Activated CD4-positive, alpha-beta T cell treated with anti-CD3 and anti-CD28 coated beads, Interleukin-2, amount 10 ng/mL, durations not matched to agents 7 days and 5 days (primary cell): Measurements from ENCODE around the gene USP25. TPM values are rescaled to one million over a fixed set of nuclear protein-coding genes. Genes with fewer than 3 reads are reported as not detected.

Experiments
- CTCF ChIA-PET: fragments of 350-600 bp; sonication (Branson Sonifier 250); formaldehyde crosslinking; loops from one replicate; lab custom pipeline; 2021; ENCODE audit warnings: antibody characterized with exemption; lab: Charles Lee
- POLR2A ChIA-PET: fragments of 350-600 bp; sonication (Branson Sonifier 250); formaldehyde crosslinking; loops from one replicate; lab custom pipeline; 2021; ENCODE audit warnings: antibody characterized with exemption; lab: Charles Lee
- DNase-seq: peaks from one replicate; pipeline ENCODE4 v3.0.0-alpha.2; 2020
- H3K27ac Mint-ChIP-seq: one replicate; pipeline ENCODE4 v1.8.0; 2021; ENCODE audit warnings: mild to moderate bottlenecking, moderate library complexity, mixed read lengths
- H3K27me3 Mint-ChIP-seq: one replicate; pipeline ENCODE4 v1.8.0; 2021; ENCODE audit warnings: mixed read lengths
- H3K36me3 Mint-ChIP-seq: one replicate; pipeline ENCODE4 v1.8.0; 2021; ENCODE audit warnings: low read depth, mixed read lengths
- H3K4me1 Mint-ChIP-seq: one replicate; pipeline ENCODE4 v1.8.0; 2021; ENCODE audit warnings: mixed read lengths
- H3K4me3 Mint-ChIP-seq: one replicate; pipeline ENCODE4 v1.8.0; 2021; ENCODE audit warnings: mild to moderate bottlenecking, moderate library complexity, mixed read lengths
- H3K9me3 Mint-ChIP-seq: one replicate; pipeline ENCODE4 v1.8.0; 2021; ENCODE audit warnings: mixed read lengths
- total RNA-seq, 2 experiments: library from RNA; stranded (reverse); gene quantifications; one replicate each; pipeline ENCODE4 v1.2.3, GENCODE V29; 2021

Gene USP25
- total RNA-seq, 2 experiments from 2014 or later, result 50.3 to 56.0 TPM

DNA sequence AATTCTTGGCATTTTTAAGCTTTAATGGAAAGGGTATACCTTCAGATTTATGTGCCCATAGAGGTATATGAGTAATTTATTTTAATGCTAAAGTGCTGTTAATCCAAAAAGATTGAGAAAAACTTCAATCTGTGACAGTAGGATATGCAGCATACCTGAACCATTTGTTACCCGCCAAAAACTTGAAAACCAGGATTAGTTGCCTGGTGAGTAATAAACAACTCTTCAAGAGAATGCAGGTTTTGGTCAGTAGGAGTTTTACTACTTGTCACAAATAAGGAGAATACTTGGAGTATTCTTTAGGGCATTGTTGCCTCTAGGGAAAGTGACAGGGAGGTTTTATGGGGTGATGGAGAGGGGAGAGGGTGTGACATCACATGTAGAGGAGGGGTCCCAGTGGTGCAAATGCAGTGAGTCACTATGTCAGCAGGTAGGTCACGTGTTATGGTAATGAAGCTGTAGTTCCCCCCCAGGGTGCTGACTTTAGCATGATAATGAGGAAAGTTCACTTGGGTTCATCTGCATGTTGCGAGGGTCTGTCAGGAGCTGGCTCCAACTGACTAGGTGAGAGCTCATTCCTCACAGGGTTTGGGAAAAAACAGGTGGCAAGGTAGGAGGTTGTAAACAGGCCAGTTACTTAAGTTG, 23.1 kb downstream of the USP25 start:
- ChIA-PET POLR2A (no interaction called here), CTCF (interaction anchor here (1.9 kb wide), 1 partner anchor 10 kb away, joined by 5 read pairs; no protein-coding TSS in a partner anchor)
- Mint-ChIP-seq H3K4me1 (peaks cover 48% of the 10 kb centered on the region), H3K9me3 (peaks cover 19% of the 10 kb centered on the region), H3K27ac (no peak overlapping the region), H3K36me3 (peaks cover 36% of the 10 kb centered on the region), H3K4me3 (no peak overlapping the region), H3K27me3 (no peaks in the 10 kb centered on the region)
- DNase-seq, result no peak

DNA sequence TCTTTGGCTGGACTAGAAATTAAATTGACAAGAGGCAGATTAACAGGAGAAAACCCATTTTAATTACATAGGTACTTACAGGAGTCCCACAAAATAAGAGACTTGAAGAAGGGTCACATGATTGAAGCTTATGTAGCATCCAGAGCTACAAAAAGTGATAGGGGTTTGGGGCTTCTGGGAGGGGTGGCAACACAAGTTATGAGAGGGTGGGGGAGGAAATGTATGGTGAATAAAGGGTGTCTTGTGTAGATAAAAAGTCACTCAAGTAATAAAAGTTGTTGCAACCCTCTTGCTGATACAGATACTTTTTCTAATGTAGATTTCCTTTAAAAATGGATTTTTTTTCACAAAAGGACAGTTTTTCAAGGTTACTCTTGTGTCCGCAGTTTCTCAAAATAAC, 24.0 kb downstream of the USP25 start:
- peaks cover 39% of the 10 kb centered on the region for H3K36me3 Mint-ChIP-seq
- CTCF ChIA-PET, result no interaction called here
- H3K9me3 Mint-ChIP-seq, result peaks cover 26% of the 10 kb centered on the region
- no peak overlapping the region for H3K27ac Mint-ChIP-seq
- no peak for DNase-seq
- peaks cover 46% of the 10 kb centered on the region for H3K4me1 Mint-ChIP-seq
- H3K4me3 Mint-ChIP-seq, result no peak overlapping the region
- POLR2A ChIA-PET, result no interaction called here
- no peaks in the 10 kb centered on the region for H3K27me3 Mint-ChIP-seq

DNA sequence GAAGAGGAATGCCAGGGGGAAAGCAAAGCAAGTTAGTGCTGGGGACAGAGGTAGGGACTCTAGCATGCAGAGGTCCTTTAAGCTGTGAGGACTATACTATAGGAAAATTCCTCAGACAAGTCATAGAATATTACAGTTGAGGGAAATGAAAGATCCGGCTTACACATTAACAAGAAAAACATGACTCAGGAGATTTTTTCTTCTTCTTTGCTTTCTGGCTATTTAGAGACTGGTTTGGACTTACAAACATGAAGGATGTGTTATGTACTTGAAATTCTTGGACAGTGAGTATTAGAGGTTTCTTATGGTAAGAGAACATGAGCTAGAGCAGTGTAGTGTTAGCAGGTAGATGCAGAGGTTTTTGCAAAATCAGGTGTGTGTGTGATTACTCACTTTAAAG, 24.9 kb downstream of the USP25 start:
- Mint-ChIP-seq H3K27ac (no peak overlapping the region), H3K9me3 (peaks cover 26% of the 10 kb centered on the region), H3K4me3 (no peak overlapping the region), H3K27me3 (no peaks in the 10 kb centered on the region), H3K4me1 (peaks cover 43% of the 10 kb centered on the region), H3K36me3 (peaks cover 35% of the 10 kb centered on the region)
- ChIA-PET POLR2A (no interaction called here), CTCF (interaction anchor here (1.0 kb wide), 1 partner anchor 20 kb away, joined by 3 read pairs; no protein-coding TSS in a partner anchor)
- DNase-seq, result no peak

GRCh38 chr21:15755125-15755524, 25.3 kb downstream of the USP25 start:
- Mint-ChIP-seq H3K27ac (no peak overlapping the region), H3K36me3 (peaks cover 32% of the 10 kb centered on the region), H3K4me1 (peaks cover 42% of the 10 kb centered on the region), H3K27me3 (no peaks in the 10 kb centered on the region), H3K9me3 (peaks cover 26% of the 10 kb centered on the region), H3K4me3 (no peak overlapping the region)
- DNase-seq, result no peak
- ChIA-PET POLR2A (no interaction called here), CTCF (interaction anchor here (1.0 kb wide), 1 partner anchor 20 kb away, joined by 3 read pairs; no protein-coding TSS in a partner anchor)

GRCh38 chr21:15759469-15759868, 29.7 kb downstream of the USP25 start:
- no peak overlapping the region for H3K4me3 Mint-ChIP-seq
- H3K4me1 Mint-ChIP-seq, result peaks cover 48% of the 10 kb centered on the region
- ChIA-PET POLR2A (no interaction called here), CTCF (no interaction called here)
- no peak overlapping the region for H3K27ac Mint-ChIP-seq
- peaks cover 50% of the 10 kb centered on the region for H3K36me3 Mint-ChIP-seq
- peaks cover 39% of the 10 kb centered on the region for H3K9me3 Mint-ChIP-seq
- DNase-seq, result no peak
- no peaks in the 10 kb centered on the region for H3K27me3 Mint-ChIP-seq

DNA sequence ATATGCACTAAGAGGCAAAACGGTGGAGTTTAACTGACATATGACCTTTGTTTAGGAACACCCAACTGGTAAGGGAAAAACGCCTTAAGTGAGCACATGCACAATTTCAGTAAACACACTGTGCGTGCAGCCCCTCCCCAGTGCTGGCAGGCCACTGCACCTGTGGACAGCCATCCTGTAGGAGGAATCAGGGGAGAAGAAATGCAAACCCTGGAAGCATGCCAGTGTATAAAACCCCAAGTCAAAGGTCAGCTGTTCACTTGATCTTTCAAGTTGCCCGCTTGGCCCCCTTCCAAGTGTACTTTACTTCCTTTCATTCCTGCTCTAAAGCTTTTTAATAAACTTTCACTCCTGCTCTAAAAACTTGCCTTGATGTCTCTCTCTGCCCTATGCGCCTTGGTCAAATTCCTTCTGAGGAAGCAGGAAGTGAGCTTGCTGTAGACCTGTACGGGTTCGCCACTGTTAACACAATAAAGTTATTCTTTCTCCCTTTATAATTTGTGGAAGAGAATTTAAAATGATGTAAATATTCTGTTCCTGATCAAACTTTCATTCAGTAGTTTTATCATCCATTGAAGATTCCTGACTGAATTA, 31.8 kb downstream of the USP25 start:
- no peak overlapping the region for H3K27ac Mint-ChIP-seq
- CTCF ChIA-PET, result no interaction called here
- H3K36me3 Mint-ChIP-seq, result peaks cover 50% of the 10 kb centered on the region
- H3K27me3 Mint-ChIP-seq, result no peaks in the 10 kb centered on the region
- POLR2A ChIA-PET, result no interaction called here
- DNase-seq, result no peak
- H3K9me3 Mint-ChIP-seq, result peaks cover 33% of the 10 kb centered on the region
- no peak overlapping the region for H3K4me3 Mint-ChIP-seq
- H3K4me1 Mint-ChIP-seq, result peaks cover 36% of the 10 kb centered on the region

DNA sequence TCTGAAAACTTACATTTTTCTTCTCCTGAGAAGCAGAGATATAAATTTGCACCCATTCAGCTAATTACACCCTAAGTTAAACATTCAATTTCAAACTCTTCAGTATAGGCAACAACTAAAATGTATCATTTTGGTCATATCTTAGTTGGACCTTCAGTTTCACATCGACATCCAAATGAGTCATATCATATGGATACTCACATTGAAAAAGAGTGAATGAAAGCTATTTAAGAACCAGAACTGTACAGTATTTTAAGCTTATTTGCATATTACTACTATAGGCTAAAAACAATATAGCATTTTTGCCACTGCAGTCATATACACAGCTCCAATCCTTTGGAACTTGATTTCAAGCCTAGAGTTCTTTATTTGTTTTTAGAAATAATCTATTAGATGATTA, 33.6 kb downstream of the USP25 start:
- Mint-ChIP-seq H3K4me1 (peaks cover 34% of the 10 kb centered on the region), H3K36me3 (peaks cover 50% of the 10 kb centered on the region)
- POLR2A ChIA-PET, result no interaction called here

GRCh38 chr21:15764878-15765277, 35.1 kb downstream of the USP25 start:
- Mint-ChIP-seq H3K4me1 (peaks cover 30% of the 10 kb centered on the region), H3K36me3 (peaks cover 65% of the 10 kb centered on the region), H3K4me3 (no peak overlapping the region), H3K27me3 (no peaks in the 10 kb centered on the region), H3K9me3 (peaks cover 16% of the 10 kb centered on the region), H3K27ac (no peak overlapping the region)
- no peak for DNase-seq
- ChIA-PET CTCF (no interaction called here), POLR2A (no interaction called here)

More for the DNA sequence above, 33.6 kb downstream of the USP25 start:
- CTCF ChIA-PET, result interaction anchor here (1.3 kb wide), 1 partner anchor 11 kb away, joined by 5 read pairs; no protein-coding TSS in a partner anchor
- no peak for DNase-seq
- Mint-ChIP-seq H3K9me3 (peaks cover 18% of the 10 kb centered on the region), H3K4me3 (no peak overlapping the region), H3K27ac (no peak overlapping the region), H3K27me3 (no peaks in the 10 kb centered on the region)

GRCh38 chr21:15766952-15767603, 37.3 kb downstream of the USP25 start:
- ChIA-PET CTCF (no interaction called here), POLR2A (no interaction called here)
- Mint-ChIP-seq H3K27me3 (no peaks in the 10 kb centered on the region), H3K9me3 (peaks cover 6% of the 10 kb centered on the region), H3K4me3 (no peak overlapping the region), H3K36me3 (peaks cover 65% of the 10 kb centered on the region), H3K4me1 (peaks cover 19% of the 10 kb centered on the region), H3K27ac (no peak overlapping the region)
- no peak for DNase-seq

DNA sequence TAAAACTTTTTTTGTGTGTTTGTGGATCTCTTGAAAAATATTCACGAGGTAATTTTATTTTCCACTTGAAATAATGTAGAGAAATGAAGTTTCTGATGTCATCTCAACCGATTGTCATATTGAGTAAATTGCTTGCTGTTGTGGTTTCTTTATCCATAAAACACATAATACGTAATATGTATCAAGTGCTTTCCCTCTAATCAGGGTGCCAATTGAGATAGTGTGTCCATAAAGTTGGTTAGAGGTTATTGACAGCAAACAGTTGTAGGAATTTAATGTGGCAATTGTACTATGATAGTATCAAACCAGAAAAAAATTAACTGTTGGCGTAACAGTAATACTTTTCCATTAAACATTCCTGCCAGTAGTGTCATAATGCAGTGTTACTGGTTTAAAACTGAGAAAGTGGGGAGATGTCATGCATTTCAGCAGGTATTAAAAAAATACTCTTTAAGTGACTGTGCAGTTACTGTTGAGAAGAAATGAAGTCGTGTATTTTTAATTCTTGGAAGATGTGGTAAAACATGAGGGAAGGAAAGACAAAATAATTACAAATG, 38.3 kb downstream of the USP25 start:
- ChIA-PET CTCF (no interaction called here), POLR2A (no interaction called here)
- peaks cover 9% of the 10 kb centered on the region for H3K4me1 Mint-ChIP-seq
- DNase-seq, result no peak
- H3K27me3 Mint-ChIP-seq, result no peaks in the 10 kb centered on the region
- peaks cover 2% of the 10 kb centered on the region for H3K9me3 Mint-ChIP-seq
- H3K27ac Mint-ChIP-seq, result no peak overlapping the region
- no peak overlapping the region for H3K4me3 Mint-ChIP-seq
- H3K36me3 Mint-ChIP-seq, result peaks cover 64% of the 10 kb centered on the region

DNA sequence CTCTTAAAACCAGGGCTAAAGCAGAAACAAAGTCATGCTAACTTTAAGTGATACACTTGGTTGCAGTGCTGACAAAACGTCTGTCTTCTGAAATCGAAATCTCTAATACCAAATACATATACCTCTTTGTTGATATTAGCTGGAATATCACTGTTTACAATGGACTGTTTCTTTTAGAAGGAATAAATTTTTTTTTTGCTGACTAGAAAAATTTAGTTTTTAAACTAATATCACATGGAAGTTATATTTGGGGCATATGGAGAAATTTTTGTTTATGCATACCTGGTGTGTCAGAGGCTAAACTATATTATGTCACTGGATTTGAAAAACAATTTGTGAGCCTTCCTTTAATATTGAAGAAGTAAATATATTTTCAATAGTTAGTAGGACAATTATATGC, 39.1 kb downstream of the USP25 start:
- Mint-ChIP-seq H3K27ac (no peak overlapping the region), H3K27me3 (no peaks in the 10 kb centered on the region), H3K9me3 (no peaks in the 10 kb centered on the region), H3K4me3 (no peak overlapping the region), H3K36me3 (peaks cover 64% of the 10 kb centered on the region), H3K4me1 (peaks cover 9% of the 10 kb centered on the region)
- CTCF ChIA-PET, result no interaction called here
- POLR2A ChIA-PET, result no interaction called here
- no peak for DNase-seq

DNA sequence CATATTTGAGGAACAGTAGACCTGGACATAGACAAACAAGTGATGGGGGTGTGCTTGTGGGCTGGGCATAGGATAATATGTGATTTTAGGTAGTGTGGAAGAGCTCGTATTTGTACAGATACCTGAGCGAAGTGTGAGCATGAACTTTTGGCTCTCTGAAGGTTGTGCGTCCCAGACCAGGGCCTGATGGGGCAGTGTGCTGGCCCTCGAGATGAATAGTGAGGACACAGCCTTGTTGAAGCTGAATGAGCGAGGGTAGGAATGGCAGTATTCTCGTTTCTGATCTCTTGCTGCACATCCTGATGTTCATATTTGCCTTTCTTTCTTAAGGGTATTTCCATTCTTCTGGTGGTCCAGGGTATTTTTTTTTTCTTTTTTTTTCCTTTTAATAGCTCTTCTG, 41.5 kb downstream of the USP25 start:
- H3K4me1 Mint-ChIP-seq, result peaks cover 14% of the 10 kb centered on the region
- no peak overlapping the region for H3K27ac Mint-ChIP-seq
- H3K27me3 Mint-ChIP-seq, result no peaks in the 10 kb centered on the region
- H3K4me3 Mint-ChIP-seq, result no peak overlapping the region
- H3K9me3 Mint-ChIP-seq, result no peaks in the 10 kb centered on the region
- DNase-seq, result no peak
- H3K36me3 Mint-ChIP-seq, result peaks cover 64% of the 10 kb centered on the region
- POLR2A ChIA-PET, result no interaction called here
- CTCF ChIA-PET, result no interaction called here

- Mint-ChIP-seq H3K27me3 (no peaks in the 10 kb centered on the region), H3K36me3 (peaks cover 54% of the 10 kb centered on the region), H3K9me3 (no peaks in the 10 kb centered on the region), H3K27ac (no peak overlapping the region), H3K4me1 (peaks cover 15% of the 10 kb centered on the region), H3K4me3 (no peak overlapping the region)
- no peak for DNase-seq
- ChIA-PET POLR2A (no interaction called here), CTCF (no interaction called here)
Observed at GRCh38 chr21:15772654-15773053, 42.9 kb downstream of the USP25 start.
